ENCODE data around the gene IFITM5.
"Not testable (repeated sequence)": the region's sequence is repeated elsewhere in the genome, so short reads cannot be mapped to it uniquely, and the experiment has no call there.

IFITM5 gene

DNA sequence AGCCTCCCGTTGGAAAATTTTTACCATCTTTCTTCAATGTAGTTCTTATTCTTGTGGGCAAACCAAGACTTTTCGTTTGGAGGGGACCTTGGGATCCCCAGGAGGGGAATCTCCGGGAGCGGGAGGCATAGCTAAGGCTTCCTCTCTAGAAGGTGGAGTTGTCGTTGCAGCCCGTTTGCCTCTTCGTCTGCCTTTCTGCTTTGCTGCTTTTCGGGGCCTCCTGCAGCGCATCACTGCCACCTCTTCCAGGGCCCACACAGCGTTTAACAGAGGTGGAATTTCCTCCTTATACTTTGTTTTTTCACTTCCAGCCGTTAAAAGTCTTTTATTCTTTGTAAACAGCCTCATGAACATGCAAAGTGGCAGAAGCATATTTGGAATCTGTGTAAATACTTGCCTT is 24.8 kb upstream of the IFITM5 start:
- Histone ChIP-seq H3K36me3 (ENCODE audit: control insufficient read depth in 4 of 4, insufficient read depth in 4 of 4, low read length in 3 of 4) (no peaks in the 10 kb centered on the region), H3K9me3 (ENCODE audit: control extremely low read depth in 1 of 5, control insufficient read depth in 4 of 5, insufficient read depth in 2 of 5, low read depth in 1 of 5, low read length in 4 of 5) (no peaks in the 10 kb centered on the region), H3K4me3 (ENCODE audit: control insufficient read depth in 1 of 7, extremely low read depth in 1 of 7, insufficient read depth in 4 of 7, low read depth in 2 of 7, low read length in 6 of 7) (no peak overlapping the region), H3K27me3 (replicated peaks in 2 of 5; ENCODE audit: control insufficient read depth in 4 of 5, insufficient read depth in 5 of 5, low read length in 4 of 5) (no peaks in the 10 kb centered on the region), H3K4me1 (ENCODE audit: control extremely low read depth in 1 of 4, control insufficient read depth in 4 of 4, insufficient read depth in 4 of 4, low read length in 3 of 4) (peaks cover 2 to 62% (median 37%) of the 10 kb centered on the region in 4 experiments), H3K27ac (ENCODE audit: insufficient read depth in 1 of 2, low read depth in 1 of 2, low read length in 2 of 2, poor library complexity in 1 of 2, severe bottlenecking in 2 of 2) (peak overlapping the region in 1 of 2 experiments; percentile 62)
- no peak for DNase-seq
- POLR2A ChIA-PET, result no interaction called here
- 89% methylated on average over 8 of the region's 11 CpGs for WGBS (ENCODE audit: insufficient coverage)
- CTCF ChIA-PET, result interaction anchor here (1.2 to 1.3 kb wide), 2 partner anchors 16 to 39 kb away, joined by 3 to 5 read pairs; no protein-coding TSS in a partner anchor

DNA sequence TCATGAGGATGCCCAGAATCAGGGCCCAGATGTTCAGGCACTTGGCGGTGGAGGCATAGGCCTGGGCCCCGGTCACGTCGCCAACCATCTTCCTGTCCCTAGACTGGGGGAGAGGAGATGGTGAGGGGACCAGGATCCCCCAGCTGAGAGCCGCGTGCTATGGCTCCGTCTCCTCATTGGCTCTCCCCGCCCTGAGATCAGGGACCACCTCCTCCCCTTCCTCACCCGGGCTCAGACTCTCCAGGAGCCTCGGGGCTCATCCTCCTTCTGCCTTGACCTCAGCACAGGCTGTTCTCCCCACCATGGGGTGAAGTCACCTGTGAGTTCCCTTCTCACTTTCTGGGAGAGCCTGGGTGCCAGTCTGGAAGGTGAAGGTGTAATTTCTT is 20.6 kb upstream of the IFITM5 start:
- H3K9me3 ChIP-seq (ENCODE audit: control extremely low read depth in 1 of 5, control insufficient read depth in 4 of 5, insufficient read depth in 2 of 5, low read depth in 1 of 5, low read length in 4 of 5); POLR2A ChIA-PET; DNase-seq: not testable (repeated sequence)
- H3K36me3 ChIP-seq (ENCODE audit: control insufficient read depth in 4 of 4, insufficient read depth in 4 of 4, low read length in 3 of 4), result peaks cover 0 to 10% (median 2%) of the 10 kb centered on the region in 4 experiments
- CTCF ChIA-PET, result interaction anchor here (1.9 kb wide), 1 partner anchor 10 kb away, joined by 6 read pairs; no protein-coding TSS in a partner anchor
- H3K4me3 ChIP-seq (ENCODE audit: control insufficient read depth in 1 of 7, extremely low read depth in 1 of 7, insufficient read depth in 4 of 7, low read depth in 2 of 7, low read length in 6 of 7), result peak overlapping the region in 5 of 7 experiments; percentile 47 to 83 (median 69)
- H3K27ac ChIP-seq (ENCODE audit: insufficient read depth in 1 of 2, low read depth in 1 of 2, low read length in 2 of 2, poor library complexity in 1 of 2, severe bottlenecking in 2 of 2), result peak overlapping the region in 1 of 2 experiments; percentile 73
- peaks cover 0 to 60% (median 37%) of the 10 kb centered on the region in 4 experiments for H3K4me1 ChIP-seq (ENCODE audit: control extremely low read depth in 1 of 4, control insufficient read depth in 4 of 4, insufficient read depth in 4 of 4, low read length in 3 of 4)
- WGBS (ENCODE audit: insufficient coverage), result no CpG with 5 or more reads among the region's 10 CpGs
- H3K27me3 ChIP-seq (replicated peaks in 2 of 5; ENCODE audit: control insufficient read depth in 4 of 5, insufficient read depth in 5 of 5, low read length in 4 of 5), result peaks cover 0 to 21% (median 0%) of the 10 kb centered on the region in 5 experiments

DNA sequence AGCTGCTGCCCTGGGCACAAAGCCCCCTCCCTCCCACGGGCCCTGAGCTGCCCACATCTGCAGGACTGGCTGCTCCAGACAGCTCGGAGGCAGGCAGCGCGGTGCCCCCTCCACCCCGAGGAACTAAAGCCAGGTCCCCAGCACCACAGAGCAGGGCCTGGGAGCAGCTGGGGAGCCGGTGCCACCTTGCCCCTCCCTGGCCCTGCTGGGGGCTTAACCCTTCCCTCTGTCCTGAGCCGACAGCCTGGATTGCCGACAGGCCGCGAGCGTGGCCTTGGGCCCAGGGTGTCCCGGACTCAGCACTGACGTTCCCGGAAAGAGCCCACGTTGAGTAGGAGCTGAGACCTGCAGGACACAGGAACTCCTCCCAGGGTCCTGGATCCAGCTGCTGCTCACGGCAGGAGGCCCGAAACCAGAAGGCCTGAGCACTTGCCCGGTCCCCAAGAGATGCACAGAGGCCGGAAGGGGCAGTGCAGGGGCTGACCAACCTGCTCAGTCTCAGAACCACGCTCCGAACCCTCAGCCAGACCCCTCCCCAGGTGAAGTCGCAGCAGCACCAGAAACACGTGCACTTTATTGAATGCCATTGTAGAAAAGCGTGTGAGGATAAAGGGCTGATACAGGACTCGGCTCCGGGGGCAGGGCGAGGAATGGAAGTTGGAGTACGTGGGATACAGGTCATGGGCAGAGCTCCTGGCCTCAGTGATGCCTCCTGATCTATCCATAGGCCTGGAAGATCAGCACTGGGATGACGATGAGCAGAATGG is 20.0 kb upstream of the IFITM5 start:
- H3K9me3 ChIP-seq (ENCODE audit: control extremely low read depth in 1 of 5, control insufficient read depth in 4 of 5, insufficient read depth in 2 of 5, low read depth in 1 of 5, low read length in 4 of 5); H3K27ac ChIP-seq (ENCODE audit: insufficient read depth in 1 of 2, low read depth in 1 of 2, low read length in 2 of 2, poor library complexity in 1 of 2, severe bottlenecking in 2 of 2); POLR2A ChIA-PET; DNase-seq: not testable (repeated sequence)
- Histone ChIP-seq H3K4me3 (ENCODE audit: control insufficient read depth in 1 of 7, extremely low read depth in 1 of 7, insufficient read depth in 4 of 7, low read depth in 2 of 7, low read length in 6 of 7) (peak overlapping the region in 6 of 7 experiments; percentile 38 to 83 (median 53)), H3K27me3 (replicated peaks in 2 of 5; ENCODE audit: control insufficient read depth in 4 of 5, insufficient read depth in 5 of 5, low read length in 4 of 5) (peaks cover 0 to 21% (median 0%) of the 10 kb centered on the region in 5 experiments), H3K4me1 (ENCODE audit: control extremely low read depth in 1 of 4, control insufficient read depth in 4 of 4, insufficient read depth in 4 of 4, low read length in 3 of 4) (peaks cover 0 to 58% (median 40%) of the 10 kb centered on the region in 4 experiments), H3K36me3 (ENCODE audit: control insufficient read depth in 4 of 4, insufficient read depth in 4 of 4, low read length in 3 of 4) (peaks cover 0 to 10% (median 2%) of the 10 kb centered on the region in 4 experiments)
- WGBS (ENCODE audit: insufficient coverage), result 49% methylated on average over 13 of the region's 29 CpGs
- CTCF ChIA-PET, result interaction anchor here (1.9 kb wide), 1 partner anchor 11 kb away, joined by 6 read pairs; no protein-coding TSS in a partner anchor

GRCh38 chr11:318405-319120 is 19.2 kb upstream of the IFITM5 start:
- H3K9me3 ChIP-seq (ENCODE audit: control extremely low read depth in 1 of 5, control insufficient read depth in 4 of 5, insufficient read depth in 2 of 5, low read depth in 1 of 5, low read length in 4 of 5); DNase-seq; H3K27ac ChIP-seq (ENCODE audit: insufficient read depth in 1 of 2, low read depth in 1 of 2, low read length in 2 of 2, poor library complexity in 1 of 2, severe bottlenecking in 2 of 2); POLR2A ChIA-PET: not testable (repeated sequence)
- Histone ChIP-seq H3K4me3 (ENCODE audit: control insufficient read depth in 1 of 7, extremely low read depth in 1 of 7, insufficient read depth in 4 of 7, low read depth in 2 of 7, low read length in 6 of 7) (peak overlapping the region in 6 of 7 experiments; percentile 38 to 70 (median 50)), H3K27me3 (replicated peaks in 2 of 5; ENCODE audit: control insufficient read depth in 4 of 5, insufficient read depth in 5 of 5, low read length in 4 of 5) (peaks cover 0 to 21% (median 0%) of the 10 kb centered on the region in 5 experiments), H3K36me3 (ENCODE audit: control insufficient read depth in 4 of 4, insufficient read depth in 4 of 4, low read length in 3 of 4) (peaks cover 0 to 10% (median 2%) of the 10 kb centered on the region in 4 experiments), H3K4me1 (ENCODE audit: control extremely low read depth in 1 of 4, control insufficient read depth in 4 of 4, insufficient read depth in 4 of 4, low read length in 3 of 4) (peaks cover 0 to 59% (median 46%) of the 10 kb centered on the region in 4 experiments)
- CTCF ChIA-PET, result interaction anchor here (1.9 to 3.6 kb wide), 2 partner anchors 12 to 13 kb away, joined by 6 to 37 read pairs; partner anchors contain the start of gene IFITM2
- no CpG with 5 or more reads among the region's 79 CpGs for WGBS (ENCODE audit: insufficient coverage)

DNA sequence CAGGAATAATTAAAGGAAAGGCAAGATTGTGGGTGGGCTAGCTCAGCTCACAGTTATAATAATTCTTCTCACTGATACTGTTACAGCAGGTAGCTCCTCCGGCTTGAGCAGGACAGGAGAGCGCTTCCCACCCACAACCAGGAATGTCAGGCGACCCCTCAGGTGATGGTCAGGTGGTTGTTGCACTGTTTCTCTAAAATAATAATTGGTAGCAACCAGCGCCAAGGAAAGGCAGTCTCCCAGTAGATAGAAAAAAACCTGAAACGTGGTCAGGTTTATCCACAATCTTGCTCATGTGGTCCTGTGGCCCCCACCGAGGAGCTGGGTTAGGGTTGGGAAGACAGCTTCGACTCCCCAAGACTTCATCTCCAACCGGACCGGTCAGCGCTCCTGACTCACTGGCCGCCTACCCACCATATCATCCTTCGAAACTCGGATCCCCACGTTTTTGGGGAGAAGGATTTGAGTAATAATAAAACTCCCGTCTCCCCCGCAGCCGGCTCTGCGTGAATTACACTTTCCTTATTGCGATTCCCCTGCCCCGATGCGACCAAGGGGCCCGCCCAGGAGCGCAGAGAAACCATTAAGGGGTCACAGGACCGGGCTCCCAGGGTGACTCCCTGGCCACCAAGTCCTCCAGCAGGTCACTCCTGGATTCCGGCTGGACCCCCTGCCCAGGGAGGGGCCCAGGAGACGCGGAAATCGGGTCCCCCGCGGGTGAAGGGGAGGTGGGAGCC is 18.5 kb upstream of the IFITM5 start:
- ChIA-PET POLR2A (interaction anchor here (1.0 kb wide), 1 partner anchor 10 kb away, joined by 3 read pairs; the partner anchor contains the start of gene IFITM2), CTCF (interaction anchor here (0.7 to 3.6 kb wide), 7 partner anchors 8 to 148 kb away, joined by 3 to 37 read pairs (median 4); partner anchors contain the start of gene IFITM2)
- not testable (repeated sequence) for DNase-seq; H3K9me3 ChIP-seq (ENCODE audit: control extremely low read depth in 1 of 5, control insufficient read depth in 4 of 5, insufficient read depth in 2 of 5, low read depth in 1 of 5, low read length in 4 of 5); H3K27ac ChIP-seq (ENCODE audit: insufficient read depth in 1 of 2, low read depth in 1 of 2, low read length in 2 of 2, poor library complexity in 1 of 2, severe bottlenecking in 2 of 2)
- Histone ChIP-seq H3K27me3 (replicated peaks in 2 of 5; ENCODE audit: control insufficient read depth in 4 of 5, insufficient read depth in 5 of 5, low read length in 4 of 5) (peaks cover 0 to 21% (median 0%) of the 10 kb centered on the region in 5 experiments), H3K4me1 (ENCODE audit: control extremely low read depth in 1 of 4, control insufficient read depth in 4 of 4, insufficient read depth in 4 of 4, low read length in 3 of 4) (peaks cover 3 to 62% (median 53%) of the 10 kb centered on the region in 4 experiments), H3K4me3 (ENCODE audit: control insufficient read depth in 1 of 7, extremely low read depth in 1 of 7, insufficient read depth in 4 of 7, low read depth in 2 of 7, low read length in 6 of 7) (peak overlapping the region in 2 of 7 experiments; percentile 15 to 50), H3K36me3 (ENCODE audit: control insufficient read depth in 4 of 4, insufficient read depth in 4 of 4, low read length in 3 of 4) (peaks cover 0 to 10% (median 2%) of the 10 kb centered on the region in 4 experiments)
- 100% methylated on average over 3 of the region's 30 CpGs for WGBS (ENCODE audit: insufficient coverage)

DNA sequence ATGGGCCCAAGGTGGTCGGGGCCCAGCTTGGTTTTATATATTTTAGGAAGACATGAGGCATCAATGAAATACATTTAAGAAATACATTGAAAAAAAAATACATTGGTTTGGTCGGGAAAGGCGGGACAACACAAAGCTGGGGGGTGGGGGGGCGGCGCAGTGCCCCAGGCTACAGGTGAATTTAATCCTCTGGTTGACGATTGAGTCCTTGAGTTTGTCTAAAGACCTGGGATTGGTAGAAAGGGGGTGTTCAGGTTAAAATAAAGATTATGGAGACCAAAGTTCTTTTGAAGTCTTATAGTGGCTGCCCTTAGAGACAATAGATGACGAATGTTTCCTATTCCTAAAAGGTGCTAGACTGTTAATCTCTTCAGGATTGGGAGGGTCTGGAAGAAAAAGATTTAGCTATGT is 17.6 kb upstream of the IFITM5 start:
- peak overlapping the region in 2 of 7 experiments; percentile 55 to 79 for H3K4me3 ChIP-seq (ENCODE audit: control insufficient read depth in 1 of 7, extremely low read depth in 1 of 7, insufficient read depth in 4 of 7, low read depth in 2 of 7, low read length in 6 of 7)
- ChIA-PET POLR2A (interaction anchor here (0.6 to 1.4 kb wide), 4 partner anchors 9 to 43 kb away, joined by 3 to 5 read pairs (median 4); partner anchors contain the start of gene IFITM2), CTCF (interaction anchor here (0.7 to 3.6 kb wide), 9 partner anchors 8 to 148 kb away, joined by 3 to 37 read pairs (median 4); partner anchors contain the start of gene IFITM2)
- H3K27ac ChIP-seq (ENCODE audit: insufficient read depth in 1 of 2, low read depth in 1 of 2, low read length in 2 of 2, poor library complexity in 1 of 2, severe bottlenecking in 2 of 2), result peak overlapping the region in 1 of 2 experiments; percentile 25
- WGBS (ENCODE audit: insufficient coverage), result 97% methylated on average over 5 of the region's 7 CpGs
- peaks cover 0 to 21% (median 0%) of the 10 kb centered on the region in 5 experiments for H3K27me3 ChIP-seq (replicated peaks in 2 of 5; ENCODE audit: control insufficient read depth in 4 of 5, insufficient read depth in 5 of 5, low read length in 4 of 5)
- DNase-seq, result no peak
- peaks cover 0 to 10% (median 2%) of the 10 kb centered on the region in 4 experiments for H3K36me3 ChIP-seq (ENCODE audit: control insufficient read depth in 4 of 4, insufficient read depth in 4 of 4, low read length in 3 of 4)
- no peaks in the 10 kb centered on the region for H3K9me3 ChIP-seq (ENCODE audit: control extremely low read depth in 1 of 5, control insufficient read depth in 4 of 5, insufficient read depth in 2 of 5, low read depth in 1 of 5, low read length in 4 of 5)
- H3K4me1 ChIP-seq (ENCODE audit: control extremely low read depth in 1 of 4, control insufficient read depth in 4 of 4, insufficient read depth in 4 of 4, low read length in 3 of 4), result peaks cover 8 to 72% (median 62%) of the 10 kb centered on the region in 4 experiments

Data from common myeloid progenitor, CD34-positive (primary cell).